Cardiac fibroblast (primary cell): ENCODE measurements around the gene SIM2.

Source experiments
- DNase-seq, 2 donors: peaks; one replicate each; pipeline versions ENCODE4 v3.0.0 to v3.0.0-alpha.2; 2010; ENCODE audit warnings: low read depth in 2 of 2
- H3K4me3 ChIP-seq, 2 donors: replicated peaks in 1 of 2; 1 replicate in 1 of 2; 2 replicates in 1 of 2; pipeline ENCODE4 v1.5.1; 2011; ENCODE audit warnings: low read depth in 2 of 2, low read length in 2 of 2, mild to moderate bottlenecking in 2 of 2, moderate library complexity in 1 of 2
- CTCF ChIP-seq: IDR thresholded peaks from one replicate; pipeline ENCODE4 v1.5.1; 2011; ENCODE audit warnings: low read depth, mild to moderate bottlenecking, low read length, inconsistent platforms

The SIM2 gene

GRCh38 chr21:36796070-36796469 is 97.2 kb downstream of the SIM2 start:
- no peak for TF ChIP-seq CTCF

GRCh38 chr21:36798491-36798890 is 99.6 kb downstream of the SIM2 start:
- DNase-seq, result no peak
- no peak for TF ChIP-seq CTCF
- no peak overlapping the region for H3K4me3 ChIP-seq

More at GRCh38 chr21:36796070-36796469, 97.2 kb downstream of the SIM2 start:
- no peak for DNase-seq
- H3K4me3 ChIP-seq, result no peak overlapping the region
